Measurements from ENCODE around the gene FIBIN.

- TF ChIP-seq CTCF (IDR thresholded peaks at IDR 0.05) = no peak
- TF ChIP-seq EZH2phosphoT487 (IDR thresholded peaks at IDR 0.05) = no peak
- TF ChIP-seq EZH2 (IDR thresholded peaks at IDR 0.05) = no peak
These were observed 6.2 kb upstream of the FIBIN start for GRCh38 chr11:26987731-26988130.
